ENCODE measurements around the gene RTN4R. TPM values are rescaled to one million over a fixed set of nuclear protein-coding genes. Genes with fewer than 3 reads are reported as not detected.

Gene RTN4R
- total RNA-seq, 1 donor from 2014 or later, result 36.0 TPM

GRCh38 chr22:20228939-20229272, 39.2 kb downstream of the RTN4R start:
- Mint-ChIP-seq H3K27ac (no peak overlapping the region), H3K4me1 (ENCODE audit: low read depth) (peaks cover 5% of the 10 kb centered on the region), H3K27me3 (no peaks in the 10 kb centered on the region), H3K4me3 (ENCODE audit: low read depth) (no peak overlapping the region), H3K36me3 (ENCODE audit: insufficient read depth) (no peaks in the 10 kb centered on the region), H3K9me3 (ENCODE audit: low read depth) (no peaks in the 10 kb centered on the region)
- DNase-seq (ENCODE audit: low spot score, unreplicated experiment), result no peak
- TF ChIP-seq CTCF (IDR thresholded peaks at IDR 0.05; ENCODE audit: unreplicated experiment), result no peak

GRCh38 chr22:20228055-20228938, 39.8 kb downstream of the RTN4R start:
- no peak for DNase-seq (ENCODE audit: low spot score, unreplicated experiment)
- H3K27ac Mint-ChIP-seq, result no peak overlapping the region
- H3K36me3 Mint-ChIP-seq (ENCODE audit: insufficient read depth), result no peaks in the 10 kb centered on the region
- no peaks in the 10 kb centered on the region for H3K27me3 Mint-ChIP-seq
- H3K4me3 Mint-ChIP-seq (ENCODE audit: low read depth), result no peak overlapping the region
- H3K9me3 Mint-ChIP-seq (ENCODE audit: low read depth), result no peaks in the 10 kb centered on the region
- TF ChIP-seq CTCF (IDR thresholded peaks at IDR 0.05; ENCODE audit: unreplicated experiment), result no peak
- peaks cover 7% of the 10 kb centered on the region for H3K4me1 Mint-ChIP-seq (ENCODE audit: low read depth)

GRCh38 chr22:20227363-20227762, 40.8 kb downstream of the RTN4R start:
- TF ChIP-seq CTCF (IDR thresholded peaks at IDR 0.05; ENCODE audit: unreplicated experiment), result no peak
- DNase-seq (ENCODE audit: low spot score, unreplicated experiment), result no peak
- no peak overlapping the region for H3K4me3 Mint-ChIP-seq (ENCODE audit: low read depth)
- no peaks in the 10 kb centered on the region for H3K36me3 Mint-ChIP-seq (ENCODE audit: insufficient read depth)
- no peaks in the 10 kb centered on the region for H3K9me3 Mint-ChIP-seq (ENCODE audit: low read depth)
- H3K27me3 Mint-ChIP-seq, result no peaks in the 10 kb centered on the region
- H3K27ac Mint-ChIP-seq, result no peak overlapping the region
- peaks cover 9% of the 10 kb centered on the region for H3K4me1 Mint-ChIP-seq (ENCODE audit: low read depth)

- no peak for DNase-seq (ENCODE audit: low spot score, unreplicated experiment)
- Mint-ChIP-seq H3K27ac (no peak overlapping the region), H3K27me3 (no peaks in the 10 kb centered on the region), H3K4me3 (ENCODE audit: low read depth) (no peak overlapping the region), H3K36me3 (ENCODE audit: insufficient read depth) (no peaks in the 10 kb centered on the region), H3K9me3 (ENCODE audit: low read depth) (no peaks in the 10 kb centered on the region), H3K4me1 (ENCODE audit: low read depth) (peaks cover 9% of the 10 kb centered on the region)
- TF ChIP-seq CTCF (IDR thresholded peaks at IDR 0.05; ENCODE audit: unreplicated experiment), result no peak
Observed at GRCh38 chr22:20226760-20227350, 41.3 kb downstream of the RTN4R start.

GRCh38 chr22:20226077-20226716, 41.9 kb downstream of the RTN4R start:
- no peak for TF ChIP-seq CTCF (IDR thresholded peaks at IDR 0.05; ENCODE audit: unreplicated experiment)
- Mint-ChIP-seq H3K4me3 (ENCODE audit: low read depth) (no peak overlapping the region), H3K27ac (no peak overlapping the region), H3K4me1 (ENCODE audit: low read depth) (peaks cover 14% of the 10 kb centered on the region), H3K36me3 (ENCODE audit: insufficient read depth) (no peaks in the 10 kb centered on the region), H3K27me3 (no peaks in the 10 kb centered on the region), H3K9me3 (ENCODE audit: low read depth) (no peaks in the 10 kb centered on the region)
- DNase-seq (ENCODE audit: low spot score, unreplicated experiment), result no peak

Measured in progenitor cell of endocrine pancreas (in vitro differentiated cells).